ENCODE results near the gene FAM83G.

The FAM83G gene

DNA sequence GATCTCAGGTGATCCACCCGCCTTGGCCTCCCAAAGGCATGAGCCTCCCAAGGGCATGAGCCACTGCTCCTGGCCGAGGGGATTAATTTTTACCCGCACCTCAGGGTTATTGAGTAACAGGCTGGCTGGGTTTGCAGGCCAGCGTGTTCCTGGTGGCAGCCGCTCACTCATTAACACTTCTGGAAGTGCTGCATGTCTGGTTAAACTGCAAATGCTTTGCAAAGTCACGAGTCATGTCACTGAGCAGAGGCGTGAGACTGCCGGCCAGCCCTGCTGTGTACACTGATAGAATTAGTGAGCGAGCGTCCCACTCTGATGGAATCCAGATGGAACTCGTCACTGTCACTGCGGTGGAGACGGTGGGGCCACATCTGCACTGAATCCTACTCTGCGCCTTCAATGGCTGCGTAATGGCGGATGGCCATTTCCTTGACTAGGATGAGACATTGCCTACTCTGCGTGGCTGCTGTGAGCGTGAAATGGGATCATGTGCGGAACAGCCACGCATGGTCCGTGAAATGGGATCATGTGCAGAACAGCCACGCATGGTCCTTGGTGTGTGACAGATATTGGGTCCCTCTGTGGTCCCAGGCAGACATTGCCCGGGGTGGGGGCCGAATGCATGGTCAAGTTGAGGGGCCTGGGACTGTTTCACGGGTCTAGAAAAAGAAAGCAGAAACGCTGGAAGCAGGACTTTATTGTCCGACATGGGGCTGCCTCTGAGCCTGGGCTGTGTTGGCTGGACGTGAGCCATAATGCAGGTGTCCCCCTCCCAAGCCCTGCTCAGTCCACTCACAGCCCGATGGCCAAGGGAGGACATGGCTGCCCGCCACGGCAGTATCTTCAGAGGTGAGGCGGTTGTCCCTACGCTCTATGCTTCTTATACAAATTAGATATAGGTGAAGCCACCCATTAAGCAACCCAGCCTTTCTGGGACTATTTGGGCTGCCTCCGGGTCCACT, 53.3 kb downstream of the FAM83G start:
- H3K4me3 ChIP-seq: no peak overlapping the region
- no peak for TF ChIP-seq POLR2AphosphoS5 (IDR thresholded peaks at IDR 0.05; ENCODE audit: borderline replicate concordance, low read depth, low read length)
- TF ChIP-seq EZH2 (IDR thresholded peaks at IDR 0.05): no peak
- no peak for TF ChIP-seq FOXP2 (optimal IDR thresholded peaks at IDR 0.05; ENCODE audit: control extremely low read depth, extremely low read length, insufficient read depth)
- DNase-seq (ENCODE audit: low read depth, low spot score): no peak
- no peaks in the 10 kb centered on the region for H3K36me3 ChIP-seq (ENCODE audit: insufficient read depth, low read length)
- no peak overlapping the region for H3K27ac ChIP-seq
- no peak overlapping the region for H3K9ac ChIP-seq (ENCODE audit: insufficient read length)
- no peaks in the 10 kb centered on the region for H3K9me3 ChIP-seq (ENCODE audit: low read depth, low read length)

DNA sequence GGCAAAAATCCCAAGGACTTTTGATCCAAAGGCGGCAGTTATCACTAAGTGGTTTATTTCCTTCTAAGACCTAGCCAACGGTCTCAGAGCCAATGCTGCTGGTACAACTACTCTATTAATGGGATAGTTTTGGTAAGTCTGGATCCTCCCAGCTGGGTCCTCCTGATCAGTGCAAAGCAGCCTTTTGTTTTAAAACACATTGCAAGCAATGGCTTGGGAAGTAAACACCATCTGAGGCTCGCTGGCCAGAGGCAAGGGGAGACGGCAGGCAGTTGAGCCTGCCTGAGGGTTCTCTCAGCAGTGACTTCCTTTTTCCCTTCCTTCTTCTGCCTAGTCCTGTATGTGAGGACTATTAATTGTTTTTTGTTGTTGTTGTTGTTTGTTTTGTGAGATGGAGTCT, 54.2 kb downstream of the FAM83G start:
- no peak for DNase-seq (ENCODE audit: low read depth, low spot score)
- H3K9me3 ChIP-seq (ENCODE audit: low read depth, low read length): no peaks in the 10 kb centered on the region
- no peaks in the 10 kb centered on the region for H3K36me3 ChIP-seq (ENCODE audit: insufficient read depth, low read length)
- H3K27ac ChIP-seq: no peak overlapping the region
- no peak for TF ChIP-seq POLR2AphosphoS5 (IDR thresholded peaks at IDR 0.05; ENCODE audit: borderline replicate concordance, low read depth, low read length)
- no peak for TF ChIP-seq FOXP2 (optimal IDR thresholded peaks at IDR 0.05; ENCODE audit: control extremely low read depth, extremely low read length, insufficient read depth)
- no peak for TF ChIP-seq EZH2 (IDR thresholded peaks at IDR 0.05)
- H3K4me3 ChIP-seq: no peak overlapping the region
- H3K9ac ChIP-seq (ENCODE audit: insufficient read length): no peak overlapping the region

DNA sequence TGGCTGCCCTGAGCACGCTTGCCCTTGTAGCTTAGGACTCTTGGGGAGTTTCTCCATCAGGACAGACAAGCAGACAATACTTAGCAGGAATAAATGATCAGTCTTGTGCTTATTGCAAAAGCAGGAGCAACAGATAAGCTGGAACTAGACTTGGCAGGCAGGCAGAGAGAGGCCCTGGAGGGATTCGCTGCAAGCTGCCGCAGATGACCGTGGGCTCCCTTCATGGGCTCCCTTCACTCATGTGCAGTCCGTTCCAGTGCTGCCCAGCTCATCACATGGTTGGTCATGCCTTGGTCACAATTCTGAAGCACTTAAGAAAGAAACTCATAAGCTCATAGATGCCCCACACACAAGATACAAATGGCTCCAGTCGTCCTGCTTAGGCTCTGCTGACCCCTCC, 55.0 kb downstream of the FAM83G start:
- TF ChIP-seq EZH2 (IDR thresholded peaks at IDR 0.05): no peak
- TF ChIP-seq POLR2AphosphoS5 (IDR thresholded peaks at IDR 0.05; ENCODE audit: borderline replicate concordance, low read depth, low read length): no peak
- TF ChIP-seq FOXP2 (optimal IDR thresholded peaks at IDR 0.05; ENCODE audit: control extremely low read depth, extremely low read length, insufficient read depth): no peak
- no peak overlapping the region for H3K9ac ChIP-seq (ENCODE audit: insufficient read length)
- H3K27ac ChIP-seq: no peak overlapping the region
- H3K4me3 ChIP-seq: no peak overlapping the region
- no peaks in the 10 kb centered on the region for H3K36me3 ChIP-seq (ENCODE audit: insufficient read depth, low read length)
- no peak for DNase-seq (ENCODE audit: low read depth, low spot score)
- no peaks in the 10 kb centered on the region for H3K9me3 ChIP-seq (ENCODE audit: low read depth, low read length)

DNA sequence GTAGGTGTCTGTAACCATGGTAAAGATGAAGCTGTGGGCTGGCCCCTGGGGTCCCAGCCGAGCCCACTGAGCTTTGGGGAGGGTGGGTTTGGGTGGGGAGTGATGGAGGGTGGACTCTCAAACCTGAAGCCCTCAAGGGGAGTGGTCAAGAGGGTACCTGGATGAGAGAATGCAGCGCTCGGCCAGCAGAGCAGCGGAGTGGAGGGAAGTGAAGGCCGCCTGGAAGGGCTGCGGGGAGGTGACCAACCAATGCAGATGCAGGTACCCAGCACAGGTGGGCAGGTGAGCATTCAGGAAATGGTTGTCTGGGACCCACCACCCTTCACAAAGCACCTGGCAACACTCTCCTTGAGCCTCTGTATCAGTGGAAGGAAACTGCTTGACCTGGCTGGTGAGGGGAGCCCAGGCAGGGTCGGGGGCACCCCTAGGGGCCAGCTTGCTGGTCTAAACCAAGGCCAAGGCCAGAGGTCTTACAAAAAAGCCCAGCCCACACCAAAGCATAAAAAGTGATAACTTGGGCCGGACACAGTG, 56.0 kb downstream of the FAM83G start:
- no peak for TF ChIP-seq EZH2 (IDR thresholded peaks at IDR 0.05)
- no peak for TF ChIP-seq POLR2AphosphoS5 (IDR thresholded peaks at IDR 0.05; ENCODE audit: borderline replicate concordance, low read depth, low read length)
- no peak for TF ChIP-seq FOXP2 (optimal IDR thresholded peaks at IDR 0.05; ENCODE audit: control extremely low read depth, extremely low read length, insufficient read depth)
- H3K27ac ChIP-seq: no peak overlapping the region
- H3K9ac ChIP-seq (ENCODE audit: insufficient read length): no peak overlapping the region
- no peak for DNase-seq (ENCODE audit: low read depth, low spot score)
- no peaks in the 10 kb centered on the region for H3K9me3 ChIP-seq (ENCODE audit: low read depth, low read length)
- H3K4me3 ChIP-seq: no peak overlapping the region
- no peaks in the 10 kb centered on the region for H3K36me3 ChIP-seq (ENCODE audit: insufficient read depth, low read length)

DNA sequence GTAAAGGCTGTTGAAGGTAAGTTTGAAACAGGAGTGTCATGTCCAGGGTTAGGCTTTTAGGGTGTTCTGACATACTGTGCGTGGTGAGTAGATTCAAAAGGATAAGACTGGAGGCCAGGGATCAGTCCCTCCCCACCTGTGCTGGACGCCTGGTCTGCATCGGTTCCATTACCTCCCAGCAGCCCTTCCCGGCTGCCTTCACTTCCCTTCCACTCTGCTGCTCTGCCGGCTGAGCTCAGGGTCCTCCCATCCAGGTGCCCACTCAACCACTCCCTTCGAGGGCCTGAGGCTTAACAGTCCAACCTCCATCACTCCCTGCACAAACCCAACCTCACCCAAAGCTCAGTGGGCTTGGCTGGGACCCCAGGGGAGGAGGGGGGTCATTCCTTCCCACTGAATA, 56.7 kb downstream of the FAM83G start:
- no peaks in the 10 kb centered on the region for H3K9me3 ChIP-seq (ENCODE audit: low read depth, low read length)
- H3K36me3 ChIP-seq (ENCODE audit: insufficient read depth, low read length): no peaks in the 10 kb centered on the region
- TF ChIP-seq POLR2AphosphoS5 (IDR thresholded peaks at IDR 0.05; ENCODE audit: borderline replicate concordance, low read depth, low read length): no peak
- no peak for TF ChIP-seq EZH2 (IDR thresholded peaks at IDR 0.05)
- TF ChIP-seq FOXP2 (optimal IDR thresholded peaks at IDR 0.05; ENCODE audit: control extremely low read depth, extremely low read length, insufficient read depth): no peak
- no peak overlapping the region for H3K27ac ChIP-seq
- H3K9ac ChIP-seq (ENCODE audit: insufficient read length): no peak overlapping the region
- H3K4me3 ChIP-seq: no peak overlapping the region
- no peak for DNase-seq (ENCODE audit: low read depth, low spot score)

DNA sequence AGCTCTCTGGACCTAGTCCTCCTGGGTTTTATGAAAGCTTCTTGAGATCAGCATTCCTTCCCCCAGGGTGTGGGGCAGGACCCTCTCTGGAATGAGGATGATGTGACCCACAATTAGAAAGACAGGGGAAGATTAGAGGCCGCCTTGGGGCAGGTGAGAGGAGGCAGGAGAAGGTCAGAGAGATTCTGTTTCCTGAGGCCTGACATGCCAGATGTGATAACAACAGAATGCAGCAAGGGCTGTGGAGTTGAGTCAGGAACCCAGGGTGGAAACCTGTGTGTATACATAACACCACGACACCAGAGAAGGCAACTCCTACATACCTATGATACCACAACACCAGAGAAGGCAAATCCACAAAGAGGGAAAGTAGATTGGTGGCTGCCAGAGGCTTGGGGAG, 58.0 kb downstream of the FAM83G start:
- no peak for DNase-seq (ENCODE audit: low read depth, low spot score)
- Histone ChIP-seq H3K9ac (ENCODE audit: insufficient read length) (no peak overlapping the region), H3K27ac (no peak overlapping the region), H3K9me3 (ENCODE audit: low read depth, low read length) (no peaks in the 10 kb centered on the region), H3K36me3 (ENCODE audit: insufficient read depth, low read length) (no peaks in the 10 kb centered on the region), H3K4me3 (no peak overlapping the region)
- TF ChIP-seq POLR2AphosphoS5 (IDR thresholded peaks at IDR 0.05; ENCODE audit: borderline replicate concordance, low read depth, low read length) (no peak), FOXP2 (optimal IDR thresholded peaks at IDR 0.05; ENCODE audit: control extremely low read depth, extremely low read length, insufficient read depth) (no peak), EZH2 (IDR thresholded peaks at IDR 0.05) (no peak)

DNA sequence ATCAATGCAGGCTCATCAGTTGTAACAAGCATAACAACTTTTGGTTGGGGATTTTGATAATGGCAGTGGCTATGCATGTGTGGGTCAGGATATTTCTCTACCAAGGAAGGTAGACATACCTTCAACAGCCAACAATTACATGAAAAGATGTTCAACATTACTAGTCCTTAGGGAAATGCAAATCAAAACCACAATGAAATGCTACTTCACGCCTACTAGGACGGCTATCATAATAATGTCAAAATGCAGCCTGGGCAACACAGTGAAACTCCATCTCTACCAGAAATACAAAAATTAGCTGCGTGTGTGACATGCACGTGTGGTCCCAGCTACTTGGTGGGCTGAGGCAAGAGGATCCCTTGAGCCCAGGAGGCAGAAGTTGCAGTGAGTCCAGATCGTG, 59.9 kb downstream of the FAM83G start:
- Histone ChIP-seq H3K36me3 (ENCODE audit: insufficient read depth, low read length) (no peaks in the 10 kb centered on the region), H3K27ac (no peak overlapping the region), H3K9ac (ENCODE audit: insufficient read length) (no peak overlapping the region), H3K4me3 (no peak overlapping the region), H3K9me3 (ENCODE audit: low read depth, low read length) (no peaks in the 10 kb centered on the region)
- TF ChIP-seq FOXP2 (optimal IDR thresholded peaks at IDR 0.05; ENCODE audit: control extremely low read depth, extremely low read length, insufficient read depth) (no peak), EZH2 (IDR thresholded peaks at IDR 0.05) (no peak), POLR2AphosphoS5 (IDR thresholded peaks at IDR 0.05; ENCODE audit: borderline replicate concordance, low read depth, low read length) (no peak)
- no peak for DNase-seq (ENCODE audit: low read depth, low spot score)

DNA sequence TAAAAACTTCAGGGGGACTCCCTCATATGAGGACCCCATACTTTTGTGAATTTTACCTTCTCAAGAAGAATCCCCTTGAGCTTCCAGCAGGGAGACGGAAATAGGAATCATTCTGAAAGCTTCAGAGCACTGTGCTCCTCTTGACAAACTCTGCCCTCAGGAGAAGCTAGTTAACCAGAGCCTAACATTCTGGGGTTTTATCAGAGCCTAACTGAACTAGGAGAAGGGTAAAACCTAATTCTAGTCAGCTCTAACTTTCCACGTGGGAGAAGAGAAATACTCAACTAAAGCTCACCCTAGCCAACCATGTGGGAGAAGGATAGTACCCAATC, 65.9 kb downstream of the FAM83G start:
- Histone ChIP-seq H3K9me3 (ENCODE audit: low read depth, low read length) (no peaks in the 10 kb centered on the region), H3K9ac (ENCODE audit: insufficient read length) (no peak overlapping the region), H3K27ac (no peak overlapping the region), H3K4me3 (no peak overlapping the region), H3K36me3 (ENCODE audit: insufficient read depth, low read length) (no peaks in the 10 kb centered on the region)
- DNase-seq (ENCODE audit: low read depth, low spot score): no peak
- TF ChIP-seq POLR2AphosphoS5 (IDR thresholded peaks at IDR 0.05; ENCODE audit: borderline replicate concordance, low read depth, low read length): no peak
- no peak for TF ChIP-seq EZH2 (IDR thresholded peaks at IDR 0.05)
- no peak for TF ChIP-seq FOXP2 (optimal IDR thresholded peaks at IDR 0.05; ENCODE audit: control extremely low read depth, extremely low read length, insufficient read depth)
